Type B pancreatic cell (in vitro differentiated cells): ENCODE data around the gene LHPP. TPM values are rescaled to one million over a fixed set of nuclear protein-coding genes. Genes with fewer than 3 reads are reported as not detected.

Experiments
- DNase-seq: peaks from one replicate; pipeline ENCODE4 v3.0.0; 2021; ENCODE audit warnings: mixed read lengths; ENCODE audit not compliant: unreplicated experiment; ENCODE audit errors: extremely low spot score
- H3K27ac Mint-ChIP-seq: 2 replicates; pipeline ENCODE4 v1.8.0; 2021; ENCODE audit warnings: mild to moderate bottlenecking, mixed read lengths
- H3K27me3 Mint-ChIP-seq: 2 replicates; pipeline ENCODE4 v1.8.0; 2021; ENCODE audit warnings: mixed read lengths
- H3K36me3 Mint-ChIP-seq: 2 replicates; pipeline ENCODE4 v1.8.0; 2021; ENCODE audit warnings: mixed read lengths
- H3K4me1 Mint-ChIP-seq: one replicate; pipeline ENCODE4 v1.8.0; 2021; ENCODE audit warnings: mixed read lengths; ENCODE audit not compliant: unreplicated experiment
- H3K4me3 Mint-ChIP-seq: 2 replicates; pipeline ENCODE4 v1.8.0; 2021; ENCODE audit warnings: mild to moderate bottlenecking, mixed read lengths
- H3K9me3 Mint-ChIP-seq: 2 replicates; pipeline ENCODE4 v1.8.0; 2021; ENCODE audit warnings: mixed read lengths
- CTCF ChIP-seq: fragments of 200-600 bp; sonication (generic); conservative IDR thresholded peaks from 2 replicates; pipeline ENCODE4 v1.5.0; 2021; ENCODE audit warnings: antibody characterized with exemption, mild to moderate bottlenecking
- total RNA-seq: library from RNA; stranded (reverse); gene quantifications from 2 replicates; pipeline ENCODE4 v1.2.1, GENCODE V29; 2021; ENCODE audit warnings: low replicate concordance

LHPP gene
- total RNA-seq, 1 donor from 2014 or later, result 12.7 TPM

GRCh38 chr10:124653811-124654651 lies 192.4 kb downstream of the LHPP start:
- Mint-ChIP-seq H3K4me1 (peaks cover 15% of the 10 kb centered on the region), H3K4me3 (no peak overlapping the region), H3K36me3 (peaks cover 4% of the 10 kb centered on the region), H3K27ac (no peak overlapping the region), H3K27me3 (no peaks in the 10 kb centered on the region), H3K9me3 (no peaks in the 10 kb centered on the region)
- TF ChIP-seq CTCF, result no peak
- DNase-seq, result no peak

GRCh38 chr10:124654686-124655085 lies 193.1 kb downstream of the LHPP start:
- no peak for DNase-seq
- Mint-ChIP-seq H3K9me3 (no peaks in the 10 kb centered on the region), H3K36me3 (peaks cover 4% of the 10 kb centered on the region), H3K27me3 (no peaks in the 10 kb centered on the region), H3K4me3 (no peak overlapping the region), H3K4me1 (peaks cover 12% of the 10 kb centered on the region), H3K27ac (no peak overlapping the region)
- TF ChIP-seq CTCF, result no peak

GRCh38 chr10:124655191-124656112 lies 193.8 kb downstream of the LHPP start:
- no peak overlapping the region for H3K4me3 Mint-ChIP-seq
- H3K4me1 Mint-ChIP-seq, result peaks cover 11% of the 10 kb centered on the region
- no peak overlapping the region for H3K27ac Mint-ChIP-seq
- peaks cover 4% of the 10 kb centered on the region for H3K36me3 Mint-ChIP-seq
- DNase-seq, result no peak
- H3K9me3 Mint-ChIP-seq, result no peaks in the 10 kb centered on the region
- no peaks in the 10 kb centered on the region for H3K27me3 Mint-ChIP-seq
- no peak for TF ChIP-seq CTCF

- Mint-ChIP-seq H3K4me3 (no peak overlapping the region), H3K36me3 (peaks cover 4% of the 10 kb centered on the region), H3K27ac (no peak overlapping the region), H3K27me3 (no peaks in the 10 kb centered on the region), H3K9me3 (no peaks in the 10 kb centered on the region), H3K4me1 (peaks cover 11% of the 10 kb centered on the region)
- DNase-seq, result no peak
- TF ChIP-seq CTCF, result no peak
Observed at GRCh38 chr10:124656113-124656490, 194.5 kb downstream of the LHPP start.

- no peak for DNase-seq
- Mint-ChIP-seq H3K4me1 (peaks cover 11% of the 10 kb centered on the region), H3K36me3 (peaks cover 4% of the 10 kb centered on the region), H3K27me3 (no peaks in the 10 kb centered on the region), H3K4me3 (no peak overlapping the region), H3K27ac (no peak overlapping the region), H3K9me3 (no peaks in the 10 kb centered on the region)
- no peak for TF ChIP-seq CTCF
Observed at GRCh38 chr10:124656541-124656940, 194.9 kb downstream of the LHPP start.
